ENCODE results near the gene BAZ1A. TPM values are rescaled to one million over a fixed set of nuclear protein-coding genes. Genes with fewer than 3 reads are reported as not detected.
A peak's percentile ranks its signal among the peaks of the same experiment; 100 is the strongest.

Gene BAZ1A
- total and polyA plus RNA-seq, 11 donors, result 3.8 to 20.3 (median 6.5) TPM

- H3K4me1 ChIP-seq, result peaks cover 0 to 50% (median 27%) of the 10 kb centered on the region in 12 donors
- H3K27ac ChIP-seq, result peak overlapping the region; percentile 51 to 100 (median 98)
Observed at GRCh38 chr14:34711796-34712712, 163.1 kb downstream of the BAZ1A start.

GRCh38 chr14:34711169-34711568 lies 164.0 kb downstream of the BAZ1A start:
- H3K27me3 ChIP-seq, result no peaks in the 10 kb centered on the region
- DNase-seq (peak in 2 of 5 donors; percentile 29 to 34), ATAC-seq (peak; percentile 30 to 74 (median 48))
- H3K9me3 ChIP-seq, result no peaks in the 10 kb centered on the region
- intact Hi-C loops (cut with DNase I), result loop anchor here in 2 of 10 donors (5.0 to 10.0 kb wide), 4 partner anchors 84 to 336 kb away; partner anchors contain the start of genes BAZ1A (in 1 of the 2), FAM177A1 (in 1 of the 2) and SRP54 (in 1 of the 2)
- peak overlapping the region in 9 of 12 donors; percentile 23 to 94 (median 81) for H3K4me3 ChIP-seq
- no peak for TF ChIP-seq POLR2A (IDR thresholded peaks at IDR 0.05)
- no peak for TF ChIP-seq CTCF (IDR thresholded peaks at IDR 0.05)
- peaks cover 0 to 50% (median 27%) of the 10 kb centered on the region in 12 donors for H3K4me1 ChIP-seq
- 33 to 40% (median 35%) methylated on average over 3 of the region's 3 CpGs for WGBS, 4 donors
- H3K36me3 ChIP-seq, result peaks cover 0 to 25% (median 8%) of the 10 kb centered on the region in 9 donors
- peak overlapping the region; percentile 41 to 100 (median 98) for H3K27ac ChIP-seq

More at GRCh38 chr14:34711796-34712712, 163.1 kb downstream of the BAZ1A start:
- TF ChIP-seq CTCF (IDR thresholded peaks at IDR 0.05), result no peak
- no peak for TF ChIP-seq POLR2A (IDR thresholded peaks at IDR 0.05)
- DNase-seq (no peak), ATAC-seq (no peak)
- intact Hi-C loops (cut with DNase I), result loop anchor here in 2 of 10 donors (5.0 to 10.0 kb wide), 4 partner anchors 85 to 335 kb away; partner anchors contain the start of genes BAZ1A (in 1 of the 2), FAM177A1 (in 1 of the 2) and SRP54 (in 1 of the 2)
- peaks cover 0 to 25% (median 8%) of the 10 kb centered on the region in 9 donors for H3K36me3 ChIP-seq
- H3K27me3 ChIP-seq, result no peaks in the 10 kb centered on the region
- WGBS, 4 donors, result 43 to 50% (median 47%) methylated on average over 4 of the region's 4 CpGs
- H3K4me3 ChIP-seq, result peak overlapping the region in 10 of 12 donors; percentile 67 to 95 (median 88)
- no peaks in the 10 kb centered on the region for H3K9me3 ChIP-seq

GRCh38 chr14:34710744-34711143 lies 164.4 kb downstream of the BAZ1A start:
- Histone ChIP-seq H3K27ac (peak overlapping the region; percentile 39 to 100 (median 98)), H3K4me1 (peaks cover 0 to 50% (median 27%) of the 10 kb centered on the region in 12 donors), H3K27me3 (no peaks in the 10 kb centered on the region), H3K4me3 (peak overlapping the region in 9 of 12 donors; percentile 23 to 94 (median 81)), H3K36me3 (peaks cover 0 to 25% (median 8%) of the 10 kb centered on the region in 9 donors), H3K9me3 (no peaks in the 10 kb centered on the region)
- WGBS, 4 donors, result 23 to 42% (median 28%) methylated on average over 2 of the region's 2 CpGs
- DNase-seq, result no peak
- intact Hi-C loops (cut with DNase I), result loop anchor here in 2 of 10 donors (5.0 to 10.0 kb wide), 4 partner anchors 83 to 337 kb away; partner anchors contain the start of genes BAZ1A (in 1 of the 2), FAM177A1 (in 1 of the 2) and SRP54 (in 1 of the 2)
- no peak for ATAC-seq
- TF ChIP-seq POLR2A (IDR thresholded peaks at IDR 0.05), result no peak
- no peak for TF ChIP-seq CTCF (IDR thresholded peaks at IDR 0.05)

Measured in heart left ventricle (tissue), 16 donors.